ENCODE measurements around the gene FSTL5. TPM values are rescaled to one million over a fixed set of nuclear protein-coding genes. Genes with fewer than 3 reads are reported as not detected.

Gene FSTL5
- total RNA-seq, 1 donor from 2014 or later = not detected

DNA sequence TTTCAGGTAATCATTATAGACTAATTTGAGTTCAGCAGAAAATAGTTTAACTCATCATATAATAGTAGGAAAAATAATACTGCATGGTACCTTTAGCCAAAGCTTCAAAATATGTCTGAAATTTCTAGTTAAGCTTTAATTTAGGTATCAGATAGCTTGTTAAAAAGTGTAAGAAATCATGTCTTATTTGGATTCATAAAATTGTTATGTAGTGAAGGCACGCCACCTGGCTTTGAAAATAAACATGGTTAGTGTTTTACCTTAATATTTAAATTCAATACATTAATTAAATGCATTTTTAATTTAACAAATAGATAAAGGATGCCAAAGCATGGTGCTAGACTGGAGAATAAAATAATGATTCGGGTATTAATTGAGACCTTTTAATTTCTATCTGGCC lies 211.4 kb downstream of the FSTL5 start:
- FAIRE-seq (no peak), DNase-seq (ENCODE audit: low read depth) (no peak)
- H3K36me3 ChIP-seq (ENCODE audit: control insufficient read depth, insufficient read depth, low read length) = no peaks in the 10 kb centered on the region
- H3K27me3 ChIP-seq (ENCODE audit: control insufficient read depth, insufficient read depth, low read length) = no peaks in the 10 kb centered on the region
- TF ChIP-seq, protein P1, sequence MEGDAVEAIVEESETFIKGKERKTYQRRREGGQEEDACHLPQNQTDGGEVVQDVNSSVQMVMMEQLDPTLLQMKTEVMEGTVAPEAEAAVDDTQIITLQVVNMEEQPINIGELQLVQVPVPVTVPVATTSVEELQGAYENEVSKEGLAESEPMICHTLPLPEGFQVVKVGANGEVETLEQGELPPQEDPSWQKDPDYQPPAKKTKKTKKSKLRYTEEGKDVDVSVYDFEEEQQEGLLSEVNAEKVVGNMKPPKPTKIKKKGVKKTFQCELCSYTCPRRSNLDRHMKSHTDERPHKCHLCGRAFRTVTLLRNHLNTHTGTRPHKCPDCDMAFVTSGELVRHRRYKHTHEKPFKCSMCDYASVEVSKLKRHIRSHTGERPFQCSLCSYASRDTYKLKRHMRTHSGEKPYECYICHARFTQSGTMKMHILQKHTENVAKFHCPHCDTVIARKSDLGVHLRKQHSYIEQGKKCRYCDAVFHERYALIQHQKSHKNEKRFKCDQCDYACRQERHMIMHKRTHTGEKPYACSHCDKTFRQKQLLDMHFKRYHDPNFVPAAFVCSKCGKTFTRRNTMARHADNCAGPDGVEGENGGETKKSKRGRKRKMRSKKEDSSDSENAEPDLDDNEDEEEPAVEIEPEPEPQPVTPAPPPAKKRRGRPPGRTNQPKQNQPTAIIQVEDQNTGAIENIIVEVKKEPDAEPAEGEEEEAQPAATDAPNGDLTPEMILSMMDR (IDR thresholded peaks at IDR 0.05; ENCODE audit: insufficient read depth, low read length, severe bottlenecking) = no peak
- no peak overlapping the region for H3K4me3 ChIP-seq (ENCODE audit: low read depth, low read length)

GRCh38 chr4:161949946-161950725 lies 213.7 kb downstream of the FSTL5 start:
- no peak for FAIRE-seq
- DNase-seq (ENCODE audit: low read depth) = peak; percentile 59
- TF ChIP-seq, protein P1 (IDR thresholded peaks at IDR 0.05; ENCODE audit: insufficient read depth, low read length, severe bottlenecking) = no peak
- no peaks in the 10 kb centered on the region for H3K36me3 ChIP-seq (ENCODE audit: control insufficient read depth, insufficient read depth, low read length)
- no peak overlapping the region for H3K4me3 ChIP-seq (ENCODE audit: low read depth, low read length)
- no peaks in the 10 kb centered on the region for H3K27me3 ChIP-seq (ENCODE audit: control insufficient read depth, insufficient read depth, low read length)

- FAIRE-seq = no peak
- TF ChIP-seq, protein P1 (IDR thresholded peaks at IDR 0.05; ENCODE audit: insufficient read depth, low read length, severe bottlenecking) = no peak
- Histone ChIP-seq H3K4me3 (ENCODE audit: low read depth, low read length) (no peak overlapping the region), H3K36me3 (ENCODE audit: control insufficient read depth, insufficient read depth, low read length) (no peaks in the 10 kb centered on the region), H3K27me3 (ENCODE audit: control insufficient read depth, insufficient read depth, low read length) (no peaks in the 10 kb centered on the region)
- DNase-seq (ENCODE audit: low read depth) = no peak
These were observed 215.6 kb downstream of the FSTL5 start for GRCh38 chr4:161948026-161948770.

- TF ChIP-seq, protein P1 (IDR thresholded peaks at IDR 0.05; ENCODE audit: insufficient read depth, low read length, severe bottlenecking) = no peak
- no peak overlapping the region for H3K4me3 ChIP-seq (ENCODE audit: low read depth, low read length)
- FAIRE-seq (no peak), DNase-seq (ENCODE audit: low read depth) (peak; percentile 10)
- no peaks in the 10 kb centered on the region for H3K36me3 ChIP-seq (ENCODE audit: control insufficient read depth, insufficient read depth, low read length)
- no peaks in the 10 kb centered on the region for H3K27me3 ChIP-seq (ENCODE audit: control insufficient read depth, insufficient read depth, low read length)
These were observed 226.2 kb downstream of the FSTL5 start for GRCh38 chr4:161937596-161937995.

DNA sequence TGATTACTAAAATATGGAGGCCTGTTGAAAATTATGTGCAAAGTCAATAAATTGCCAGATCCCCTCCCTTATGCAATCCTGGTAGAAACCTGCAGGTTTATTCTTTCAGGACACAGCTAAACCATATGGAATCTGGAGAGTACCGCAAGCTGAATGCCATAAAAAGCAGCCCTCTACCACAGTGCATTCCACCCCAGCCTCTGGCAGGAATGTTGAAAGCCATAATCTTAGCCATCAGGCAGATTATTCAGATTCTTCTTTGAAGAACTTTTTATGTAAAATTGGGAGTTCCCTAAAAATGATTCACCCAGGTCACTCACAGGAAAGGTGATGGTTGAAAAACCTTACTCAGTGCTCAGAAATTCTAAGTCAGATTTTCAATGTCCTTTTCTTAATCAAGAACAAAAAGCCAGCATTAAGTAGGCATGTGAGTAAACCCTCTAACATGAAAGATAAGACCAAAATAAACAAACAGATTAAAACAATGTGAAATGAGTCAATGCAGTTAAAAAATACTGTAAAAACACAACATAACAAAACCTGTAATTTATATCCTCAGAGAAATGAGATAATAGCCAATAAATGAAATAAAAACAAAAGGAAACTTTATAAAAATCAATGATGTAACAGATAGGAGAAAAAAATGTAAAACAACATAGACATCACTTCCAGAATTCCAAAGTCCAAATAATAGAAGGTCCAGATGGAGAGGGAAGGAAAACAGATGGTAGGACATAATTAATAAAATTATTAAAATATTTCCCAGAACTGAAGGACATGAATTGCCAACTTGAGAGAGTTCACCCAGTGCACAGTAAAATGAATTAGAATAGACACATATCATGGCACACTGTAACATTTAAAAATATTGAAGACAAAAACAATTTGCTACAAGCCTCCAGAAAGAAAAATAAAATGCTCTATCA lies 226.9 kb downstream of the FSTL5 start:
- FAIRE-seq (no peak), DNase-seq (ENCODE audit: low read depth) (peak; percentile 92)
- no peaks in the 10 kb centered on the region for H3K27me3 ChIP-seq (ENCODE audit: control insufficient read depth, insufficient read depth, low read length)
- TF ChIP-seq, protein P1 (IDR thresholded peaks at IDR 0.05; ENCODE audit: insufficient read depth, low read length, severe bottlenecking) = no peak
- H3K36me3 ChIP-seq (ENCODE audit: control insufficient read depth, insufficient read depth, low read length) = no peaks in the 10 kb centered on the region
- H3K4me3 ChIP-seq (ENCODE audit: low read depth, low read length) = no peak overlapping the region

Data from bronchial epithelial cell (primary cell).